Endothelial cell of umbilical vein (primary cell): ENCODE measurements around the gene ZNF219. TPM values are rescaled to one million over a fixed set of nuclear protein-coding genes. Genes with fewer than 3 reads are reported as not detected.

Source experiments
- BruUV-seq: library from RNA; stranded (reverse); fragments of 400-500 nt; replicated peaks from 2 replicates; lab custom pipeline; 2021; lab: Mats Ljungman, UMichigan
- CTCF ChIA-PET: fragments of 300-600, 350-600 bp; sonication (Branson Sonifier 250); formaldehyde crosslinking; loops from one replicate; lab custom pipeline; 2021; ENCODE audit warnings: antibody characterized with exemption, inconsistent platforms; lab: Charles Lee
- POLR2A ChIA-PET: fragments of 300-600, 350-600 bp; sonication (Branson Sonifier 250); formaldehyde crosslinking; loops from one replicate; lab custom pipeline; 2021; ENCODE audit warnings: antibody characterized with exemption, inconsistent platforms; lab: Charles Lee
- DNase-seq: peaks from one replicate; pipeline ENCODE4 v3.0.0-alpha.2; 2011; ENCODE audit warnings: low read depth, low spot score
- FAIRE-seq: peaks from 2 replicates; lab custom pipeline; 2011; peaks lifted over from hg19 to GRCh38; lab: Jason Lieb, UNC
- H2AFZ ChIP-seq: 2 replicates; pipeline ENCODE4 v1.6.0; 2012; ENCODE audit warnings: low read depth, low read length, control low read depth, inconsistent platforms
- H3K27ac ChIP-seq: 2 replicates; pipeline ENCODE4 v1.5.1; 2011; ENCODE audit warnings: low read depth, mild to moderate bottlenecking, control low read depth, low read length, moderate library complexity; ENCODE audit not compliant: insufficient read depth
- H3K27me3 ChIP-seq, 2 experiments: 2 replicates each; pipeline versions ENCODE4 v1.6.0 to v1.6.1; 2011; ENCODE audit warnings: low read length in 2 of 2, mixed read lengths in 1 of 2; ENCODE audit not compliant: control insufficient read depth in 2 of 2, insufficient read depth in 2 of 2
- H3K36me3 ChIP-seq, 2 experiments: 2 replicates in 1 of 2; 3 replicates in 1 of 2; pipeline ENCODE4 v1.5.1; 2011; ENCODE audit warnings: low read length in 2 of 2, mild to moderate bottlenecking in 1 of 2, moderate library complexity in 1 of 2; ENCODE audit not compliant: control insufficient read depth in 2 of 2, insufficient read depth in 2 of 2; ENCODE audit errors: extremely low read depth in 1 of 2
- H3K4me1 ChIP-seq: 3 replicates; pipeline ENCODE4 v1.5.1; 2011; ENCODE audit warnings: mild to moderate bottlenecking, low read length; ENCODE audit not compliant: control insufficient read depth, insufficient read depth; ENCODE audit errors: extremely low read depth
- H3K4me2 ChIP-seq: 2 replicates; pipeline ENCODE4 v1.6.1; 2011; ENCODE audit warnings: low read length, control low read depth, mixed read lengths; ENCODE audit not compliant: insufficient read depth
- H3K4me3 ChIP-seq, 3 experiments: fragments of 200-600 bp in 1 of 3; sonication (generic), shearing (Covaris generic) in 1 of 3; replicated peaks in 1 of 3; 2 replicates each; pipeline ENCODE4 v1.5.1; 2011 to 2016; ENCODE audit warnings: control low read depth in 3 of 3, low read length in 3 of 3, mild to moderate bottlenecking in 2 of 3, inconsistent platforms in 1 of 3, low read depth in 1 of 3, moderate library complexity in 1 of 3; ENCODE audit not compliant: insufficient read depth in 1 of 3
- H3K79me2 ChIP-seq: 2 replicates; pipeline ENCODE4 v1.6.0; 2012; ENCODE audit warnings: low read length, inconsistent platforms; ENCODE audit not compliant: control insufficient read depth, insufficient read depth
- H3K9ac ChIP-seq: replicated peaks from 2 replicates; pipeline ENCODE3; 2011; ENCODE audit warnings: low read length, control low read depth; ENCODE audit not compliant: insufficient read depth; ENCODE audit errors: extremely low read depth
- H3K9me1 ChIP-seq: replicated peaks from 3 replicates; pipeline ENCODE4 v1.6.0; 2011; ENCODE audit warnings: mild to moderate bottlenecking, low read length; ENCODE audit not compliant: control insufficient read depth, insufficient read depth; ENCODE audit errors: extremely low read depth
- H3K9me3 ChIP-seq: replicated peaks from 2 replicates; pipeline ENCODE4 v1.5.1; 2012; ENCODE audit warnings: low read length, inconsistent platforms; ENCODE audit not compliant: control insufficient read depth, insufficient read depth
- H4K20me1 ChIP-seq: replicated peaks from 2 replicates; pipeline ENCODE3; 2011; ENCODE audit warnings: mild to moderate bottlenecking, low read length; ENCODE audit not compliant: control insufficient read depth, insufficient read depth; ENCODE audit errors: extremely low read depth
- EZH2 ChIP-seq: IDR thresholded peaks from 2 replicates; pipeline ENCODE4 v1.6.1; 2012; ENCODE audit warnings: borderline replicate concordance, low read depth, mild to moderate bottlenecking, moderate library complexity, low read length, inconsistent platforms; ENCODE audit not compliant: severe bottlenecking
- FOS ChIP-seq: IDR thresholded peaks from 2 replicates; pipeline ENCODE4 v1.6.1; 2011; ENCODE audit warnings: mild to moderate bottlenecking, low read length, moderate library complexity, borderline replicate concordance; ENCODE audit not compliant: insufficient read depth
- GATA2 ChIP-seq: IDR thresholded peaks from 2 replicates; pipeline ENCODE4 v1.7.0; 2011; ENCODE audit warnings: low read depth, mild to moderate bottlenecking, moderate library complexity, mixed read lengths, low read length; ENCODE audit not compliant: insufficient read length, insufficient read depth
- JUN ChIP-seq: IDR thresholded peaks from 2 replicates; pipeline ENCODE4 v1.6.1; 2011; ENCODE audit warnings: borderline replicate concordance, low read depth; ENCODE audit not compliant: insufficient read length, insufficient read depth
- MYC ChIP-seq: IDR thresholded peaks from one replicate; pipeline ENCODE4 v1.6.1; 2011; ENCODE audit warnings: mild to moderate bottlenecking, low read depth, low read length
- POLR2A ChIP-seq: IDR thresholded peaks from 2 replicates; pipeline ENCODE4 v1.6.1; 2012; ENCODE audit warnings: low read depth, mild to moderate bottlenecking, control low read depth, low read length
- POLR2AphosphoS5 ChIP-seq: IDR thresholded peaks from 2 replicates; pipeline ENCODE4 v1.6.1; 2012; ENCODE audit warnings: low read depth, mild to moderate bottlenecking, control low read depth, low read length, moderate library complexity; ENCODE audit not compliant: insufficient read depth
- dilution Hi-C: fragments of 300-500 bp; cut with MboI; formaldehyde crosslinking; loops from one replicate; pipeline ENCODE4 v1.15.0; 2019; ENCODE audit warnings: low sequenced_read_pairs; ENCODE audit not compliant: extremely low pct_ligation_motif_present
- intact Hi-C: fragments of 100-400 bp; cut with micrococcal nuclease; formaldehyde crosslinking; loops from one replicate; pipeline ENCODE4 v1.10.0; 2022
- polyA plus RNA-seq, 4 experiments: library from polyadenylated mRNA; depleted of rRNA in 3 of 4; stranded (reverse) in 3 of 4; unstranded in 1 of 4; fragments of >200 nt; gene quantifications; 2 replicates each; pipeline versions ENCODE4 v1.2.1 to v1.2.3, GENCODE V29; 2011 to 2012; ENCODE audit warnings: missing spikeins in 1 of 4
- total RNA-seq: library from RNA; stranded (reverse); gene quantifications from 2 replicates; pipeline ENCODE4 v1.2.3, GENCODE V29; 2021
- TF ChIP-seq, protein P1 (sequence below), 2 donors: IDR thresholded peaks; 1 replicate in 1 of 2; 2 replicates in 1 of 2; pipeline ENCODE4 v1.5.1; 2011; ENCODE audit warnings: low read length in 2 of 2, mild to moderate bottlenecking in 2 of 2, moderate library complexity in 2 of 2, control low read depth in 1 of 2, inconsistent platforms in 1 of 2, low read depth in 1 of 2; ENCODE audit not compliant: insufficient read depth in 1 of 2; ENCODE audit errors: extremely low read depth in 1 of 2
- TF ChIP-seq, protein P2 (sequence below): IDR thresholded peaks from 2 replicates; pipeline ENCODE4 v1.6.1; 2011; ENCODE audit not compliant: insufficient read depth, insufficient read length

ZNF219 gene
- total and polyA plus RNA-seq, 2 donors (not counting 3 experiments of a cell fraction or from before 2014, with no cell fraction given) = 13.2 to 15.2 TPM

DNA sequence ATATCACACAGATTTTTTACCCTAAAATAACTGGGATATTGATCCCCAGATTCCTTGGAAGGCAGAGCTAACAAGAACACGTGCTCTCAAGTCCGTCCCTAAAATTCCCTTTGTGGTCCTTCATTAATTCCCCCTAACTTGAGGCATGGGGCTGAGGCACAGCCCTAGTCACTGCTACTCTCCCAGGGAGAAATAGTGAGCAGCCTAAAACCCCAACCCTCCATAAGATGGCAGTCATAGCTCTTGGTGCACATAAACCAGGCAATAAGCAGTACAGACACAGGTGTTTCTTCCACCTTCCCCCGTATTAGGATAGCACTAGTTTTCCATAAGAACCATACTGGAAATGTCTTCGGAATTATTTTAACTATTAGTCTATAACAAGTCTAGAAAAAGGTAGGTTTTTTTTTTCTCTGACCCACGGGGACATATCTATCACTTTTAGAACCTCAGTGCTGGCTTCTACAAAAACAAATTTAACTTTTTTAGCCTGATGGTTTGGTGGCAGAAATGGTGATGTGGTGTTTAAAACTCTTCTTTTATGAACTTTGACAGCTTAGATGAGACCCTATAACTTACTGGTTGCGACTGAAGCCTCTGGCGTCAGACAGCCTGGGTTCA lies 31.5 kb downstream of the ZNF219 start:
- no peaks in the 10 kb centered on the region for H3K9me1 ChIP-seq
- CTCF ChIA-PET = interaction anchor here (0.9 to 4.3 kb wide), 8 partner anchors 20 to 69 kb away, joined by 3 to 203 read pairs (median 8); partner anchors contain the start of gene TMEM253
- POLR2A ChIA-PET = no interaction called here
- no peak overlapping the region for H2AFZ ChIP-seq
- no peak for FAIRE-seq
- TF ChIP-seq, protein P1, sequence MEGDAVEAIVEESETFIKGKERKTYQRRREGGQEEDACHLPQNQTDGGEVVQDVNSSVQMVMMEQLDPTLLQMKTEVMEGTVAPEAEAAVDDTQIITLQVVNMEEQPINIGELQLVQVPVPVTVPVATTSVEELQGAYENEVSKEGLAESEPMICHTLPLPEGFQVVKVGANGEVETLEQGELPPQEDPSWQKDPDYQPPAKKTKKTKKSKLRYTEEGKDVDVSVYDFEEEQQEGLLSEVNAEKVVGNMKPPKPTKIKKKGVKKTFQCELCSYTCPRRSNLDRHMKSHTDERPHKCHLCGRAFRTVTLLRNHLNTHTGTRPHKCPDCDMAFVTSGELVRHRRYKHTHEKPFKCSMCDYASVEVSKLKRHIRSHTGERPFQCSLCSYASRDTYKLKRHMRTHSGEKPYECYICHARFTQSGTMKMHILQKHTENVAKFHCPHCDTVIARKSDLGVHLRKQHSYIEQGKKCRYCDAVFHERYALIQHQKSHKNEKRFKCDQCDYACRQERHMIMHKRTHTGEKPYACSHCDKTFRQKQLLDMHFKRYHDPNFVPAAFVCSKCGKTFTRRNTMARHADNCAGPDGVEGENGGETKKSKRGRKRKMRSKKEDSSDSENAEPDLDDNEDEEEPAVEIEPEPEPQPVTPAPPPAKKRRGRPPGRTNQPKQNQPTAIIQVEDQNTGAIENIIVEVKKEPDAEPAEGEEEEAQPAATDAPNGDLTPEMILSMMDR (IDR thresholded peaks at IDR 0.05; ENCODE audit: extremely low read depth in 1 of 2, insufficient read depth in 1 of 2, low read depth in 1 of 2, low read length in 2 of 2) = peak in 1 of 2 donors; percentile 5
- TF ChIP-seq POLR2AphosphoS5 (no peak), MYC (no peak), POLR2A (no peak)
- no peak overlapping the region for H3K27ac ChIP-seq
- no TSS peak for BruUV-seq
- no peaks in the 10 kb centered on the region for H3K9me3 ChIP-seq
- H3K4me3 ChIP-seq = no peak overlapping the region
- no peak for DNase-seq
- no peak overlapping the region for H3K9ac ChIP-seq
- no peaks in the 10 kb centered on the region for H3K79me2 ChIP-seq
- H3K27me3 ChIP-seq = peaks cover 26 to 52% of the 10 kb centered on the region in 2 experiments
- no peak overlapping the region for H3K4me2 ChIP-seq
- H3K36me3 ChIP-seq = no peaks in the 10 kb centered on the region
- H3K4me1 ChIP-seq = peaks cover 10% of the 10 kb centered on the region
- dilution Hi-C loops (no loop called here), intact Hi-C loops (no loop called here)
- H4K20me1 ChIP-seq = no peaks in the 10 kb centered on the region

DNA sequence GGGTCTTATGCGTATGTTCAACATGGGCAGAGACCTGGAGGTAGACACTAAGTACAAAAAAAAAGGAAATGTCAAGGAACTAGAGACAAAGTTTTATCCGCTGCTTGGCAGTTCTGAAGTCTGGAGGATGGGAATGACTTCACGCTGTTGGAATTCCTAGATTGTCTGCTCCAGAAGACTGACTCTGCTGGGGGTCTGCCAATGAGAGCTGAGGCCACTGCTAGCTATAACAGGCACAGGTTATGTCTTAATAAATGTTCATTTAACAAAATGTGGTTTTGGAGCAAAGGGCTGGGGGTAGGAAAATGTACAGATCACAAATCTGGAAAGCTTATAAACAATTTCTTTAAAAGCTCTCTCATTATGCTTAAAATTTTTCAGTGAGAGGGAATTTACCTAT lies 35.0 kb downstream of the ZNF219 start:
- H3K4me1 ChIP-seq = no peaks in the 10 kb centered on the region
- no peak overlapping the region for H3K4me2 ChIP-seq
- H3K9me3 ChIP-seq = no peaks in the 10 kb centered on the region
- no peaks in the 10 kb centered on the region for H3K36me3 ChIP-seq
- no peak overlapping the region for H2AFZ ChIP-seq
- H4K20me1 ChIP-seq = no peaks in the 10 kb centered on the region
- POLR2A ChIA-PET = no interaction called here
- dilution Hi-C loops (no loop called here), intact Hi-C loops (no loop called here)
- H3K79me2 ChIP-seq = no peaks in the 10 kb centered on the region
- H3K27ac ChIP-seq = no peak overlapping the region
- no peak overlapping the region for H3K9ac ChIP-seq
- no peak for DNase-seq
- FAIRE-seq = no peak
- H3K9me1 ChIP-seq = no peaks in the 10 kb centered on the region
- H3K4me3 ChIP-seq = no peak overlapping the region
- H3K27me3 ChIP-seq = peaks cover 17 to 38% of the 10 kb centered on the region in 2 experiments
- no TSS peak for BruUV-seq
- CTCF ChIA-PET = interaction anchor here (1.2 to 3.1 kb wide), 2 partner anchors 29 to 48 kb away, joined by 4 to 14 read pairs; no protein-coding TSS in a partner anchor
- TF ChIP-seq FOS = no peak
- TF ChIP-seq, protein P1 (IDR thresholded peaks at IDR 0.05; ENCODE audit: extremely low read depth in 1 of 2, insufficient read depth in 1 of 2, low read depth in 1 of 2, low read length in 2 of 2) = no peak
- TF ChIP-seq EZH2 = no peak
- TF ChIP-seq JUN = no peak
- TF ChIP-seq, protein P2, sequence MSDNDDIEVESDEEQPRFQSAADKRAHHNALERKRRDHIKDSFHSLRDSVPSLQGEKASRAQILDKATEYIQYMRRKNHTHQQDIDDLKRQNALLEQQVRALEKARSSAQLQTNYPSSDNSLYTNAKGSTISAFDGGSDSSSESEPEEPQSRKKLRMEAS = no peak
- no peak for TF ChIP-seq MYC
- TF ChIP-seq POLR2AphosphoS5 = no peak
- TF ChIP-seq POLR2A = no peak
- no peak for TF ChIP-seq GATA2
